ACC112 (cell line): ENCODE results near the gene CDK5RAP1.

Experiments used
- H2AFZ ChIP-seq: fragments of 200-600 bp; sonication (generic); one replicate; pipeline ENCODE4 v1.6.0; 2017; ENCODE audit warnings: antibody characterized with exemption, low read length; ENCODE audit not compliant: unreplicated experiment
- H3K27ac ChIP-seq: fragments of 200-600 bp; sonication (generic); 2 replicates; pipeline ENCODE4 v1.5.1; 2014; ENCODE audit warnings: low read depth, mild to moderate bottlenecking, antibody characterized with exemption, low read length, moderate library complexity
- H3K27me3 ChIP-seq: fragments of 200-600 bp; sonication (generic); 2 replicates; pipeline ENCODE4 v1.6.1; 2014; ENCODE audit warnings: mild to moderate bottlenecking, antibody characterized with exemption, low read length, moderate library complexity, mixed read lengths; ENCODE audit not compliant: insufficient read depth
- H3K36me3 ChIP-seq: fragments of 200-600 bp; sonication (generic); 2 replicates; pipeline ENCODE4 v1.6.1; 2016; ENCODE audit warnings: mild to moderate bottlenecking, antibody characterized with exemption, low read length, moderate library complexity, mixed read lengths; ENCODE audit not compliant: insufficient read depth
- H3K4me1 ChIP-seq: fragments of 200-600 bp; sonication (generic); one replicate; pipeline ENCODE4 v1.6.1; 2016; ENCODE audit warnings: low read length, mixed read lengths; ENCODE audit not compliant: insufficient read depth, unreplicated experiment, control insufficient read depth
- H3K4me3 ChIP-seq: fragments of 200-600 bp; sonication (generic); 2 replicates; pipeline ENCODE4 v1.5.1; 2014; ENCODE audit warnings: mild to moderate bottlenecking, low read depth, low read length
- H3K79me2 ChIP-seq: fragments of 200-600 bp; sonication (generic); one replicate; pipeline ENCODE4 v1.6.0; 2016; ENCODE audit warnings: low read length; ENCODE audit not compliant: control insufficient read depth, unreplicated experiment, insufficient read depth

Gene CDK5RAP1

DNA sequence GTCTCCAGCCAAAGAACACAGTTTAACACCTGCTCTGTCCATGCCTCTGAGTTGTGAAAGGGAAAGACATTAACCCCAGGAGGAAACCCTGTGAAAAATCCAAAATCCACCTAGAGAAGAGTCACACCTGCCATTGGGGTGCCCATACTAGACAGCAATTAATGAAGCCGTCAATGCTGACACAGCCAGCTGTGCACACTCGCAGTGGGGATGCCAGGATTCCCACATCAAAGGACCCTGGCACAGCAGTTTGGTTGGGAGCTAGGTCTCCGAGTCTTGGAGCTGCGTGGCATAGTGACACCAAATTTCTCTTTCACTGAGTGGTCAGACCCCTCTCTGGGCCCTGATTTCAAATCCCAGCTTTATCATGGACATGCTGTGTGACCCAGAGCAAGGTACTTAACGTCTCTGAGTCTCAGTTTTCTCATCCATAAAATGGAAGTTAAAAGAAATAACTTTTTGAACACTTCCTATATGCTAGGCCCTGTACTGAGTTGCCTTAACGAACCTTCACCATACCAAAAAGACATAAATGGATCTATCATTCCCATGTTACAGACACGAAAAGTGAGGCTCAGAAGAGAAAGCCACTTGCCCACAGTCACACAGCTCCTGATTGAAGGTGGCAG is 87.5 kb downstream of the CDK5RAP1 start:
- Histone ChIP-seq H3K27ac (no peak overlapping the region), H3K4me1 (no peaks in the 10 kb centered on the region), H3K79me2 (no peaks in the 10 kb centered on the region), H3K27me3 (peaks cover 14% of the 10 kb centered on the region), H3K36me3 (no peaks in the 10 kb centered on the region), H3K4me3 (no peak overlapping the region), H2AFZ (no peak overlapping the region)

DNA sequence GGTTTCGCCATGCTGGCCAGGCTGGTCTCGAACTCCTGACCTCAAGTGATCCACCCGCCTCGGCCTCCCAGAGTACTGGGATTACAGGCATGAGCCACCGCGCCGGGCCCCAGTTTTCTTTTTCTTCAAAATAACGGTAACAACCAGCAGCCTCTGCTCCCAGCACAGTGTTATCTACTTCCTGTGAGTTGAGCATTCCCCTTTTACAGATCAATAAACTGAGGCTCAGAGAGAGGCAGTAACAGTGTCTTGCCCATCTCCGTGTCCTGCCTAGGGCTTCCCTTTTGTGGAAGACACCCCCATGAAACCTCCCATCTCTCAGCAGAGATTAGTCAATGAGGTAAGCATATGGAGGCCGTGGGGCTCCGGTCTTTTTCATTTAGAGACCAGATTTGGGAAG is 88.7 kb downstream of the CDK5RAP1 start:
- Histone ChIP-seq H3K36me3 (no peaks in the 10 kb centered on the region), H3K27me3 (peaks cover 1% of the 10 kb centered on the region; the same call in 1 of the 2 replicates), H3K4me1 (no peaks in the 10 kb centered on the region), H3K27ac (no peak overlapping the region), H3K4me3 (no peak overlapping the region), H2AFZ (no peak overlapping the region), H3K79me2 (no peaks in the 10 kb centered on the region)

DNA sequence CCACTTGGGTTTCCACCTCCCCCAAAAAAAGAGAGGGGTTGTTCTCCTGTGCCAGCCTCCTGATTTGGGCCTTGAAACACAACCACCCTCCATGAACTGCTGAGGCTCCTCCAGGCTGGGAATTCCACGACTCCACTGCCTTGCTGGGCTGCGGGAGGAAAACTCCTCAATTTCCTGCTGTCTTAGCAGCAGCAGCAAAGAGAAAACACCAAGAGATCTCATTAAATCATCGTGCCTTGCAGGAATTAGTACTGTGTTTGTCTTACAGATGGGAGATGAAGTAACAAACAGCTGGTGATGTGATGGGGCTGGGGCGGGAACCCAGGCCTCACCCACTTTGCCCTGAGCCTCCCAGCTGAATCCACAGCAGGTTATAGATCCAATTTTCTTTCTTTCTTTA is 89.3 kb downstream of the CDK5RAP1 start:
- H3K79me2 ChIP-seq: no peaks in the 10 kb centered on the region
- H3K36me3 ChIP-seq: no peaks in the 10 kb centered on the region
- H2AFZ ChIP-seq: no peak overlapping the region
- H3K27me3 ChIP-seq: no peaks in the 10 kb centered on the region
- no peak overlapping the region for H3K27ac ChIP-seq
- no peak overlapping the region for H3K4me3 ChIP-seq
- no peaks in the 10 kb centered on the region for H3K4me1 ChIP-seq

DNA sequence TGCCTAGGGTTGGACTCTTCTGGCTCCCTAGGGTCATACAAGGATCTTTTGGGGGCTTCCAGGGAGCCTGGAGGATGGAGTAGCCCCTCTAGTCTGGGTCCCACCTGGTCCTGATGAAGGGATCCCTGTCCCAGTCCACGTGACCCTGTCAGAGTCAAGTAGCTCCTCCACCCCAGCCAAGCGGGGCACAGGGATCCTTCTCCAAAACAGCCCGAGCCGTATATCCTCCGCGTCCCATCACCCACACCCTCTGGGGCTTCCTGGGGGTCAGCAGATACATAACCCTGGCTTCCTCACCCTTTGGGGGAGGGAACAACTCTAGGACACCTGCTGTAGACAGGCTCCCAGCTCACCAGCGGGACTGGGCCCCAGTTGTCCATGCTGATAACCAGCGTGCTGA is 90.3 kb downstream of the CDK5RAP1 start:
- Histone ChIP-seq H3K27me3 (no peaks in the 10 kb centered on the region), H3K79me2 (no peaks in the 10 kb centered on the region), H2AFZ (no peak overlapping the region), H3K4me3 (no peak overlapping the region), H3K27ac (no peak overlapping the region), H3K4me1 (peaks cover 1% of the 10 kb centered on the region), H3K36me3 (no peaks in the 10 kb centered on the region)

DNA sequence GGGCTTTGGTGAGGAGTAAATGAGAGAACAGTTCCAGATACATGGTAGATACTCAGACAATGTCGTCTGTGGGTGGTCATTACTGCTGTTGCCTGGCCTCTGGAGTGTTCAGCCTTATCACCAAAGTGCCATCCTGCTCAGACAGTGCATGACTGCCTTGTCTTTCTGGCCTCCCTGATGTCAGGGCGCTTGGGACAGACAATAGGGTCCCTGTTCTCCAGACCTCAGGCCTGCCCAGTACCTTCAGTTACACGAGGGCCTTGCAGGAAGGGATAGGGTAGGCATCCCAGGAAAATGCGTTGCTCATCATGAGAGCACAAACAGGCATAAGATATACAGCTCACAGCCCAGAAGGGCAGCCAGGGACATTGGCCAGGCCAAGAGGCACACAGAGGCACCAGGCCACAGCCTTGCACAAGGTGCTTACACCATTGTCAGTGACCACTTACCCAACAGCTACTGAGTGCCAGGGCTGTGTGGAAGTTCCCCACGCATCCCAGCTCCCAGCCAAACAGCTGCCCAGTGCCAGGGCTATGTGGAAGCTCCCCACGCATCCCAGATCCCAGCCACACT is 90.9 kb downstream of the CDK5RAP1 start:
- no peaks in the 10 kb centered on the region for H3K27me3 ChIP-seq
- H3K4me3 ChIP-seq: no peak overlapping the region
- no peak overlapping the region for H3K27ac ChIP-seq

DNA sequence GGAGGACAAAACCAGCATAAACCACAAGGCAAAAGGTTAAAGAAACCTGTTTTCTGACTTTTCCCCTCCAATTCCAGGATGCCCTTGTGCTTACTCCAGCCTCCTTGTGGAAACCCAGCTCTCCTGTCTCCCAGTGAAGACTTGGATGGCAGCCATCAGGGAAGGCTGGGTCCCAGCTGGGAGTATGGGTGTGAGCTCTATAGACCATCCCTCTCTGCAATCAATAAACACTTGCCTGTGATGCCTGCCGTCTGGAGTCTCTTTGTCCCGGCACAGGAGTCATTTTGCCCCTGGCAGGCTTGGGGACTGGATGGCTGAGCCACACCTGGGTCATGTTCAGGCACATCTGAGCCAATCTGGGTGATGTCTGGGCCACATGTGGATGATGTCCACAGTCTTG is 91.7 kb downstream of the CDK5RAP1 start:
- Histone ChIP-seq H3K27ac (no peak overlapping the region), H3K79me2 (no peaks in the 10 kb centered on the region), H3K4me1 (peaks cover 7% of the 10 kb centered on the region), H3K4me3 (no peak overlapping the region), H3K36me3 (no peaks in the 10 kb centered on the region), H3K27me3 (no peaks in the 10 kb centered on the region), H2AFZ (no peak overlapping the region)

More for the DNA sequence above, 90.9 kb downstream of the CDK5RAP1 start:
- peaks cover 7% of the 10 kb centered on the region for H3K4me1 ChIP-seq
- no peaks in the 10 kb centered on the region for H3K79me2 ChIP-seq
- H2AFZ ChIP-seq: no peak overlapping the region
- H3K36me3 ChIP-seq: no peaks in the 10 kb centered on the region
